GM23248 (cell line): ENCODE measurements around the gene WNT3A.

Source experiments
- EZH2 ChIP-seq: fragments of 200-600 bp; sonication (generic); IDR thresholded peaks from 2 replicates; pipeline ENCODE4 v1.6.1; 2018; ENCODE audit warnings: antibody characterized with exemption, mild to moderate bottlenecking; ENCODE audit not compliant: insufficient read depth, poor library complexity, severe bottlenecking
- EZH2phosphoT487 ChIP-seq: fragments of 200-600 bp; sonication (generic); IDR thresholded peaks from 2 replicates; pipeline ENCODE4 v1.6.1; 2018; ENCODE audit warnings: antibody characterized with exemption, moderate library complexity, mild to moderate bottlenecking, low read depth; ENCODE audit not compliant: insufficient read depth

GRCh38 chr1:228079601-228080263 lies 72.9 kb downstream of the WNT3A start:
- TF ChIP-seq EZH2 (no peak), EZH2phosphoT487 (no peak)
